Fibroblast of mammary gland (primary cell): ENCODE results near the gene ETV6.

ENCODE experiments used
- DNase-seq: peaks from one replicate; pipeline ENCODE4 v3.0.0-alpha.2; 2010; ENCODE audit warnings: low read depth
- H3K4me3 ChIP-seq: 2 replicates; pipeline ENCODE4 v1.5.1; 2011; ENCODE audit warnings: low read depth, mild to moderate bottlenecking, low read length, moderate library complexity; ENCODE audit not compliant: control insufficient read depth
- TF ChIP-seq, protein P1 (sequence below): conservative IDR thresholded peaks from 2 replicates; pipeline ENCODE4 v1.5.1; 2011; ENCODE audit warnings: low read depth, low read length, inconsistent platforms; ENCODE audit not compliant: control insufficient read depth, insufficient read depth

ETV6 gene

DNA sequence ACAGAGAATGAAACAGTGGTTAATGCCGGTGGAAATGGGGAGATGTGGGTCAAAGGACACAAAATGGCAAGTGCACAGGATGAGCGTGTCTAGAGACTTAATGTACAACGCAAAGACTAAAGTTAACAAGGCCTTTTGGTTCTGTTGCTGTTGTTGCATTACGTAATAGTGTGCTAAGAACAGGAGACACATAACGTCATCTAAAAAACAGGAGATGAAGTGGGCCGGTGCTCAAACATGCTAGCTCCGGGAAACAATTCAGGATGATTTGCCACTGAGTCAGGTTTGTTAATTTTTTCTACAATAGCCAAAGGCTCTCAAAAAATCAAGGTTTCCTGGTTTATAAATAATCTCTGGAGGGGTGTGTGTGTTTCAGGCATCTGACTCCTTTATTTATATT is 55.5 kb downstream of the ETV6 start:
- TF ChIP-seq, protein P1, sequence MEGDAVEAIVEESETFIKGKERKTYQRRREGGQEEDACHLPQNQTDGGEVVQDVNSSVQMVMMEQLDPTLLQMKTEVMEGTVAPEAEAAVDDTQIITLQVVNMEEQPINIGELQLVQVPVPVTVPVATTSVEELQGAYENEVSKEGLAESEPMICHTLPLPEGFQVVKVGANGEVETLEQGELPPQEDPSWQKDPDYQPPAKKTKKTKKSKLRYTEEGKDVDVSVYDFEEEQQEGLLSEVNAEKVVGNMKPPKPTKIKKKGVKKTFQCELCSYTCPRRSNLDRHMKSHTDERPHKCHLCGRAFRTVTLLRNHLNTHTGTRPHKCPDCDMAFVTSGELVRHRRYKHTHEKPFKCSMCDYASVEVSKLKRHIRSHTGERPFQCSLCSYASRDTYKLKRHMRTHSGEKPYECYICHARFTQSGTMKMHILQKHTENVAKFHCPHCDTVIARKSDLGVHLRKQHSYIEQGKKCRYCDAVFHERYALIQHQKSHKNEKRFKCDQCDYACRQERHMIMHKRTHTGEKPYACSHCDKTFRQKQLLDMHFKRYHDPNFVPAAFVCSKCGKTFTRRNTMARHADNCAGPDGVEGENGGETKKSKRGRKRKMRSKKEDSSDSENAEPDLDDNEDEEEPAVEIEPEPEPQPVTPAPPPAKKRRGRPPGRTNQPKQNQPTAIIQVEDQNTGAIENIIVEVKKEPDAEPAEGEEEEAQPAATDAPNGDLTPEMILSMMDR: no peak
- DNase-seq: peak; percentile 97
- H3K4me3 ChIP-seq: no peak overlapping the region

DNA sequence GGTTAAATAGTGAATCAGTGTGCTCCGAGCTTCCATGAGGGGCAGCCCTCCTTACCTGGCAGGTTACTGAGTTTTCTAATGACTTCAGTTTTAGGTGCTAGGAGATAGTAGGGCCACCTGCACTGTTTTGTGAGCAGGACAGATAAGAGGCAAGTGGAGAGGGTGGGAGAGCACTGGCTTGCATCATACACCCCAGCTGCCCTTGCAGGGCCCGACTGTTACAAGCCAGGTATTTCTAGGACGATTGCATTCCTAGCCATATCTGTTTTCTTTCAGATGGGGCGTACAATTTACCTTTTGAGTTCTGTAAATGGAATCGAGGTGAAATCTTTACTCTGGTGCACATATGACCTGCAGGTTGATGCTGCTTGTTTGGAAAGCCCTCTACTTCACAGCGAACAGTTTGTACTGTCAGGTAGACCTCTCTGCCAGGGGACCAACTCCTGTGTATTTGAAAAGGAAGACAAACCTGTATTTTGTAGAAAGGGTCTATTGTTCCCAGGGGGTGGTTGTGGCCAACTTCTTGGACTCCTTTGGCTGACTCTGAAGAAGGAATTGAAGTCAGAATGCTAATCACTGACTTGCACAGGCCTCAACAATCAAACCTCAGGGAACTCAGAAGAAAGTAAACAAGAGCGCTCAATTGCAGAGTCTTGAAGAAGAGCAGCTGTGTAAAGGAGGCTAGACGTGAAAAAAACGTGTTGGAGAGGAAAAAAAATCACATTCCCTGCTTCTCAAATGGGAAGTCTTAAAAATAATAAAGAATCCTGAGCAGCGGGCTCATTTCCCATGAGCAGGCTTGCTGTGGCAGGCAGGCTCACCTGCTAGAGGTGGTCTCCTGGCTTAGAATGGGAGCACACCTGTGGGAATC is 57.3 kb downstream of the ETV6 start:
- TF ChIP-seq, protein P1: no peak

DNA sequence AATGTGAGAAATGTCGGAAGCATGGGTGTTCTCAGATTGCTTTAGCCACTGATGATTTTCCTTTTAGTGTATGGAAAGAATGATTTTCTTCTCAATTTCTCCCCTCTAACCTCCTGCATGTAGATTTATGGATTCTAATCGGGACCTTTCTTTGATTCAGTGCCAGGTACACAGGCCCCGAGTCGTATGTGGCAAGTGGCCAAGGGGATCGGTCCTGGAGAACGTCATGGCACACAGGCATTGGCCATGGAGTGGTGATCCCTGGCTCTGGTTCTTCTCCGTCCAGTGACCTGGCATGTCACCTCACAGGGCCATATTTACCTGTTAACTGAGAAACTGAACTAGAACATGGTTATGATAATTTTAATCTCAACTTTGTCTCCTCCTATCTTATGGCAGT is 58.1 kb downstream of the ETV6 start:
- TF ChIP-seq, protein P1: no peak
- no peak for DNase-seq
- H3K4me3 ChIP-seq: no peak overlapping the region

More for the DNA sequence above, 57.3 kb downstream of the ETV6 start:
- no peak for DNase-seq
- no peak overlapping the region for H3K4me3 ChIP-seq

DNA sequence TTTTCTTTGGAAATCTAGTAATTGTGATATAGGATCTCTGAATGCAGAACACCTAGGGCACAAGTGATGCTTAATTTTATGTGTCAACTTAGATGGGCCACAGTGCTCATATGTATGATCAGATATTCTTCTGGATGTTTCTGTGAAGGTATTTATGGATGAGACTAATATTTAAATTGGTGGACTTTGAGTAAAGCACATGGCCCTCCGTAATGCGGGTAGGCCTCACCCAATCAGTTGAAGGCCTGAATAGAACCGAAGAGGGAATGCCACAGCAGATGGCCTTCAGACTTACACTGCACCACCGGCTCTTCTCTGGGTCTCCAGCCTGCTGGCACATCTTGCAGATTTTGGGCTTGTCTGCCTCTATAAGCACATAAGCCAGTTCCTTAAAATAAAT is 60.0 kb downstream of the ETV6 start:
- no peak overlapping the region for H3K4me3 ChIP-seq
- TF ChIP-seq, protein P1: no peak
- DNase-seq: no peak

DNA sequence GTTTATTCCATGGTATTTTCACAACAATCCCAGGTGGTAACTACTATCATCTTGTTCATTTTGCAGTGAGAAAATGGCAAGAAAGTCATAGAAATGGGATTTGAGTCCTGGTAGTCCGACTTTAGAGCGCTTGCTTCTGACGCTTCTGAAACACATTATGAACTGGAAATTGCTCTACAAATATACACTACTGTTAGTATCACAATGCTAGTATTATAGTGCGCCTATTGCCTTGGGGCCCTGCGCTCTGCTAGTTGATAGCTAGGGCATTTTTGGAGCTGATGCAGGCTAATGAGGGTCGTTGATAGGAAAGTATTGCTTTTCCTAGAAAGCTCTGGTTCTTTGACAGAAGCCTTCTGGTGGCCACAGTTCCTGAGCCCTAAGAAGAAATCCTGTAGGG is 61.0 kb downstream of the ETV6 start:
- TF ChIP-seq, protein P1: no peak
- no peak for DNase-seq
- H3K4me3 ChIP-seq: no peak overlapping the region

DNA sequence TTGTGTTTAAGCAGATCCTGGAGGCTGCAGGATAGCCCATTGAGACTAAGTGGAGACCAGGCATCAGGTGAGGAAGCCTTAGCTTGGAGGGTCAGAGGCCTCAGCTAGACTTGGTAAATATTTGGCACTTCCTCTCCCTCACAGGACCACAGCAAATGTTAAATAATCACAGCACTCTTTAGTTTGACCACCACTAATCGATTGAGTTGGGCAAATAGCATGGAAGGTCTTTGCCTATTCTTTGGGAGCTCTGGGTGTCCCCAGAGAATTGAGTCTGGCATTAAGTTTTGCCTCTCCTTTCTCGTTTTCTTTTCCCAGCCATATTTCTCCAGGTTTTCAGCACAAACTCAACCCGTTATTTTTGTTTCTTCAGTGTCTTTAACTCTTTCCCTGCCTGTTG is 61.4 kb downstream of the ETV6 start:
- DNase-seq: no peak
- H3K4me3 ChIP-seq: no peak overlapping the region
- TF ChIP-seq, protein P1: no peak

DNA sequence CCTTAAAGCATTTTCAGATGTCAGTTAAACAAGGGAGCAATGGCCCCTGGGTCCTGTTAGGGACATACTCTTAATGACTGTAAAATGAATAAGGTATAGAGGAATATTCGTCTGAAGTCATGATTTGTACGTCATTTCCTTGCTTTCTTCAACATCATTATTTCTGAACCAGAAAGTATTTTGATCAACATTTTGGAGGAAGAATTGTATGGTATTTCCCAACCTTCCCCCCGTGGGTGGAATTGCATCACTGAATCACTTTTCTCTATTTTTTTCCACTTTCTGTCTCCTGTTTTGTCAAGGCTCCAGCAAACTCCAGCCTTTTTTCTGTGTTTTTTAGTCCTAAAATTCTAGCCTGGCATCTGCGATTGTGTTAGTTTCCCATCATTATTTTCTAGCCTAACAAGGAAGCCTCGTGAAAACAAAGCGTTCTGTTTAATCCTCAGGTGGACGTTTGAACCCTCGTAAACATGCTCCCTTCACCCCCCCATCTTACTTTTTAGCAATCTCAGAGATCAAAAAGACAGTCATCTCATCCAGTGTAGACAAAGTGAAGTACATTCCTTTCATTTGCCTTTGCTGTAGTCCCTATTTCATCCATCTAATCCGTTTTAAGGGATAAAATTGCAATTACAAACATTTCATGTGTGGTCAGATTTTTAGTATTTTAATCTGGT is 62.3 kb downstream of the ETV6 start:
- TF ChIP-seq, protein P1: no peak
- DNase-seq: peak; percentile 89
- H3K4me3 ChIP-seq: no peak overlapping the region
